OCI-LY7 (cell line): ENCODE results near the gene RNASEH1. TPM values are rescaled to one million over a fixed set of nuclear protein-coding genes. Genes with fewer than 3 reads are reported as not detected.

ENCODE experiments used
- BruUV-seq: library from RNA; stranded (reverse); fragments of 400-500 nt; replicated peaks from 2 replicates; lab custom pipeline; 2021; lab: Mats Ljungman, UMichigan
- CTCF ChIA-PET: fragments of 300-600 bp; sonication (Branson Sonifier 250); formaldehyde crosslinking; loops from one replicate; lab custom pipeline; 2022; ENCODE audit warnings: antibody characterized with exemption; ENCODE audit not compliant: unreplicated experiment; lab: Charles Lee
- POLR2A ChIA-PET: fragments of 300-600 bp; sonication (Branson Sonifier 250); formaldehyde crosslinking; loops from one replicate; lab custom pipeline; 2022; ENCODE audit warnings: antibody characterized with exemption; lab: Charles Lee
- DNase-seq: peaks from one replicate; pipeline ENCODE4 v3.0.0-alpha.2; 2015; ENCODE audit warnings: low spot score
- H2AFZ ChIP-seq: fragments of 200-600 bp; sonication (generic), shearing (Covaris generic); 2 replicates; pipeline ENCODE4 v1.6.1; 2014; ENCODE audit warnings: mild to moderate bottlenecking, antibody characterized with exemption, low read length, moderate library complexity
- H3K27ac ChIP-seq: fragments of 200-600 bp; sonication (generic); 2 replicates; pipeline ENCODE4 v1.5.1; 2014; ENCODE audit warnings: mixed run types, low read depth, mild to moderate bottlenecking, moderate library complexity, low read length, inconsistent platforms; ENCODE audit not compliant: poor library complexity, severe bottlenecking
- H3K36me3 ChIP-seq: fragments of 200-600 bp; sonication (generic); 2 replicates; pipeline ENCODE4 v1.6.1; 2014; ENCODE audit warnings: mild to moderate bottlenecking, antibody characterized with exemption, low read length, moderate library complexity, mixed read lengths; ENCODE audit not compliant: insufficient read depth
- H3K4me1 ChIP-seq: fragments of 200-600 bp; sonication (generic); 2 replicates; pipeline ENCODE4 v1.5.1; 2014; ENCODE audit warnings: mild to moderate bottlenecking, low read length; ENCODE audit not compliant: insufficient read depth, poor library complexity, severe bottlenecking
- H3K4me2 ChIP-seq: fragments of 200-600 bp; sonication (generic); 2 replicates; pipeline ENCODE4 v1.6.1; 2014; ENCODE audit warnings: mild to moderate bottlenecking, low read length
- H3K4me3 ChIP-seq: fragments of 200-600 bp; sonication (generic); 2 replicates; pipeline ENCODE4 v1.5.1; 2014; ENCODE audit warnings: mild to moderate bottlenecking, low read depth, low read length; ENCODE audit not compliant: poor library complexity, severe bottlenecking
- H3K79me2 ChIP-seq: fragments of 200-600 bp; sonication (generic); 2 replicates; pipeline ENCODE4 v1.6.1; 2016; ENCODE audit warnings: low read depth, mild to moderate bottlenecking, low read length, moderate library complexity, mixed read lengths; ENCODE audit not compliant: insufficient read depth
- H3K9me2 ChIP-seq: fragments of 200-600 bp; sonication (generic); 2 replicates; pipeline ENCODE4 v1.6.1; 2016; ENCODE audit warnings: mild to moderate bottlenecking, low read length, mixed read lengths; ENCODE audit not compliant: insufficient read depth
- H3K9me3 ChIP-seq: fragments of 200-600 bp; sonication (generic); 2 replicates; pipeline ENCODE4 v1.6.1; 2014; ENCODE audit warnings: mild to moderate bottlenecking, mixed run types, low read length, mixed read lengths
- H4K20me1 ChIP-seq: fragments of 200-600 bp; sonication (generic); 2 replicates; pipeline ENCODE4 v1.6.1; 2014; ENCODE audit warnings: mild to moderate bottlenecking, antibody characterized with exemption, low read length, moderate library complexity, mixed read lengths; ENCODE audit not compliant: insufficient read depth
- EZH2phosphoT487 ChIP-seq: fragments of 200-600 bp; sonication (generic); IDR thresholded peaks from 2 replicates; pipeline ENCODE4 v1.6.1; 2018; ENCODE audit warnings: low read depth, borderline replicate concordance, mild to moderate bottlenecking, mixed run types, antibody characterized with exemption, low read length, moderate library complexity, mixed read lengths
- intact Hi-C: fragments of 100-400 bp; cut with micrococcal nuclease; formaldehyde crosslinking; loops from one replicate; pipeline ENCODE4 v1.10.0; 2022; ENCODE audit not compliant: unreplicated experiment
- total RNA-seq, 2 experiments: library from RNA; depleted of rRNA in 1 of 2; stranded (reverse); fragments of >200 nt in 1 of 2; shearing (Covaris generic) in 1 of 2; gene quantifications; 2 replicates each; pipeline ENCODE4 v1.2.3, GENCODE V29; 2014 to 2022
- TF ChIP-seq, protein P1 (sequence below): fragments of 200-600 bp; sonication (generic); conservative IDR thresholded peaks from 2 replicates; pipeline ENCODE4 v1.5.1; 2014; ENCODE audit warnings: mild to moderate bottlenecking, antibody characterized with exemption, low read length, moderate library complexity, mixed read lengths

Gene RNASEH1
- total RNA-seq, 2 experiments from 2014 or later: 35.7 to 48.2 TPM

GRCh38 chr2:3587021-3587420 lies 28.9 kb upstream of the RNASEH1 start:
- BruUV-seq: no TSS peak
- CTCF ChIA-PET: no interaction called here
- no peak for TF ChIP-seq EZH2phosphoT487
- TF ChIP-seq, protein P1, sequence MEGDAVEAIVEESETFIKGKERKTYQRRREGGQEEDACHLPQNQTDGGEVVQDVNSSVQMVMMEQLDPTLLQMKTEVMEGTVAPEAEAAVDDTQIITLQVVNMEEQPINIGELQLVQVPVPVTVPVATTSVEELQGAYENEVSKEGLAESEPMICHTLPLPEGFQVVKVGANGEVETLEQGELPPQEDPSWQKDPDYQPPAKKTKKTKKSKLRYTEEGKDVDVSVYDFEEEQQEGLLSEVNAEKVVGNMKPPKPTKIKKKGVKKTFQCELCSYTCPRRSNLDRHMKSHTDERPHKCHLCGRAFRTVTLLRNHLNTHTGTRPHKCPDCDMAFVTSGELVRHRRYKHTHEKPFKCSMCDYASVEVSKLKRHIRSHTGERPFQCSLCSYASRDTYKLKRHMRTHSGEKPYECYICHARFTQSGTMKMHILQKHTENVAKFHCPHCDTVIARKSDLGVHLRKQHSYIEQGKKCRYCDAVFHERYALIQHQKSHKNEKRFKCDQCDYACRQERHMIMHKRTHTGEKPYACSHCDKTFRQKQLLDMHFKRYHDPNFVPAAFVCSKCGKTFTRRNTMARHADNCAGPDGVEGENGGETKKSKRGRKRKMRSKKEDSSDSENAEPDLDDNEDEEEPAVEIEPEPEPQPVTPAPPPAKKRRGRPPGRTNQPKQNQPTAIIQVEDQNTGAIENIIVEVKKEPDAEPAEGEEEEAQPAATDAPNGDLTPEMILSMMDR: no peak

GRCh38 chr2:3586220-3586619 lies 28.1 kb upstream of the RNASEH1 start:
- no peak overlapping the region for H3K4me2 ChIP-seq
- ChIA-PET CTCF (no interaction called here), POLR2A (no interaction called here)
- BruUV-seq: no TSS peak
- H3K9me2 ChIP-seq: no peaks in the 10 kb centered on the region
- H4K20me1 ChIP-seq: no peaks in the 10 kb centered on the region
- TF ChIP-seq EZH2phosphoT487: no peak
- TF ChIP-seq, protein P1: no peak
- DNase-seq: no peak
- intact Hi-C loops: no loop called here
- H3K27ac ChIP-seq: no peak overlapping the region
- H2AFZ ChIP-seq: no peak overlapping the region
- H3K79me2 ChIP-seq: no peaks in the 10 kb centered on the region
- no peaks in the 10 kb centered on the region for H3K9me3 ChIP-seq
- peaks cover 45% of the 10 kb centered on the region for H3K36me3 ChIP-seq
- no peak overlapping the region for H3K4me3 ChIP-seq
- no peaks in the 10 kb centered on the region for H3K4me1 ChIP-seq

More at GRCh38 chr2:3587021-3587420, 28.9 kb upstream of the RNASEH1 start:
- intact Hi-C loops: no loop called here
- no peak overlapping the region for H3K4me2 ChIP-seq
- H2AFZ ChIP-seq: no peak overlapping the region
- DNase-seq: no peak
- H3K4me1 ChIP-seq: no peaks in the 10 kb centered on the region
- H3K9me3 ChIP-seq: no peaks in the 10 kb centered on the region
- H3K4me3 ChIP-seq: no peak overlapping the region
- H3K27ac ChIP-seq: no peak overlapping the region
- no peaks in the 10 kb centered on the region for H4K20me1 ChIP-seq
- H3K9me2 ChIP-seq: no peaks in the 10 kb centered on the region
- POLR2A ChIA-PET: interaction anchor here (0.7 to 1.1 kb wide), 3 partner anchors 16 to 276 kb away, joined by 3 read pairs; no protein-coding TSS in a partner anchor
- H3K79me2 ChIP-seq: no peaks in the 10 kb centered on the region
- peaks cover 37% of the 10 kb centered on the region for H3K36me3 ChIP-seq

- no TSS peak for BruUV-seq
- no peak for DNase-seq
- ChIA-PET CTCF (interaction anchor here (0.6 kb wide), 1 partner anchor 91 kb away, joined by 4 read pairs; no protein-coding TSS in a partner anchor), POLR2A (interaction anchor here (1.5 kb wide), 1 partner anchor 9 kb away, joined by 5 read pairs; no protein-coding TSS in a partner anchor)
- H3K4me3 ChIP-seq: no peak overlapping the region
- H2AFZ ChIP-seq: no peak overlapping the region
- H4K20me1 ChIP-seq: peaks cover 2% of the 10 kb centered on the region; the same call in 1 of the 2 replicates
- H3K36me3 ChIP-seq: peaks cover 52% of the 10 kb centered on the region
- no peak overlapping the region for H3K4me2 ChIP-seq
- H3K79me2 ChIP-seq: no peaks in the 10 kb centered on the region
- intact Hi-C loops: no loop called here
- no peaks in the 10 kb centered on the region for H3K4me1 ChIP-seq
- H3K9me2 ChIP-seq: no peaks in the 10 kb centered on the region
- H3K9me3 ChIP-seq: no peaks in the 10 kb centered on the region
- no peak overlapping the region for H3K27ac ChIP-seq
- TF ChIP-seq, protein P1: no peak
- no peak for TF ChIP-seq EZH2phosphoT487
Measured at GRCh38 chr2:3585261-3586109, 27.4 kb upstream of the RNASEH1 start.
